Kidney (tissue), 14 donors: ENCODE measurements around the gene GATB. TPM values are rescaled to one million over a fixed set of nuclear protein-coding genes. Genes with fewer than 3 reads are reported as not detected.

Experiments used
- DNase-seq, 5 donors: peaks; one replicate each; pipeline ENCODE4 v3.0.0-alpha.2; 2013 to 2020
- FAIRE-seq: peaks from 2 replicates; lab custom pipeline; 2012; peaks lifted over from hg19 to GRCh38; lab: Jason Lieb, UNC
- H3K27ac ChIP-seq, 2 donors: one replicate each; pipeline ENCODE4 v1.7.0; 2013; ENCODE audit warnings: low read depth in 2 of 2, low read length in 2 of 2, inconsistent platforms in 1 of 2
- H3K27me3 ChIP-seq: one replicate; pipeline ENCODE4 v1.7.1; 2013; ENCODE audit warnings: low read length, inconsistent platforms; ENCODE audit not compliant: control insufficient read depth, insufficient read depth
- H3K36me3 ChIP-seq, 3 donors: one replicate each; pipeline versions ENCODE4 v1.7.0 to v1.7.1; 2013; ENCODE audit warnings: low read length in 3 of 3, control low read depth in 1 of 3, inconsistent platforms in 1 of 3; ENCODE audit not compliant: insufficient read depth in 3 of 3, control insufficient read depth in 2 of 3
- H3K4me1 ChIP-seq, 3 donors: one replicate each; pipeline versions ENCODE4 v1.7.0 to v1.7.1; 2013; ENCODE audit warnings: low read length in 3 of 3, inconsistent platforms in 1 of 3, low read depth in 1 of 3; ENCODE audit not compliant: control insufficient read depth in 2 of 3, insufficient read depth in 2 of 3
- H3K4me3 ChIP-seq, 3 donors: one replicate each; pipeline versions ENCODE4 v1.7.0 to v1.8.1; 2013; ENCODE audit warnings: low read length in 3 of 3, control low read depth in 1 of 3, inconsistent platforms in 1 of 3
- H3K9ac ChIP-seq, 3 donors: one replicate each; pipeline versions ENCODE4 v1.7.0 to v1.7.1; 2013; ENCODE audit warnings: low read length in 3 of 3, control low read depth in 1 of 3, inconsistent platforms in 1 of 3
- H3K9me3 ChIP-seq, 3 donors: one replicate each; pipeline versions ENCODE4 v1.7.0 to v1.7.1; 2013; ENCODE audit warnings: low read length in 3 of 3, control low read depth in 1 of 3, inconsistent platforms in 1 of 3; ENCODE audit not compliant: control insufficient read depth in 2 of 3, insufficient read depth in 1 of 3
- CTCF ChIP-seq: IDR thresholded peaks from 3 replicates; pipeline ENCODE4 v1.5.1; 2012; ENCODE audit warnings: mild to moderate bottlenecking, moderate library complexity, borderline replicate concordance; ENCODE audit not compliant: insufficient read depth; ENCODE audit errors: extremely low read depth
- intact Hi-C: fragments of 100-400 bp; cut with DNase I; formaldehyde crosslinking; loops from one replicate; pipeline ENCODE4 v1.11.1; 2022
- polyA plus RNA-seq: library from polyadenylated mRNA; stranded (reverse); fragments of 350-450 nt; fragmentation: Illumina TruSeq; extraction: RNeasy Lipid Tissue Mini Kit (QIAGEN cat#74804); gene quantifications from one replicate; pipeline ENCODE4 v1.2.3, GENCODE V29; 2014; ENCODE audit warnings: low read depth, low replicate concordance; ENCODE audit not compliant: insufficient read depth
- total RNA-seq: library from RNA; stranded (reverse); fragmentation: NEBNext Ultra II Directional; extraction: Animal tissue kit (Norgen Biotek cat#: 25700); gene quantifications from one replicate; pipeline ENCODE4 v1.2.1, GENCODE V29; 2021
- donor health status: control.
- donor health status: control.
- donor health status: control.
- donor health status: control.
- donor health status: control.
- donor health status: DM: yes; HTN: yes; CAD: no.
- donor health status: Normal renal cell carcinoma (clear cell type).

The GATB gene
- total and polyA plus RNA-seq, 2 donors from 2014 or later = 17.0 to 50.9 TPM

GRCh38 chr4:151677193-151677592 is 83.6 kb downstream of the GATB start:
- peaks cover 0 to 3% (median 0%) of the 10 kb centered on the region in 3 donors for H3K4me1 ChIP-seq
- no peak overlapping the region for H3K9ac ChIP-seq
- H3K36me3 ChIP-seq = peaks cover 0 to 7% (median 2%) of the 10 kb centered on the region in 3 donors
- H3K4me3 ChIP-seq = no peak overlapping the region
- no peak overlapping the region for H3K27ac ChIP-seq
- H3K27me3 ChIP-seq = no peaks in the 10 kb centered on the region
- DNase-seq (no peak), FAIRE-seq (no peak)
- no peak for TF ChIP-seq CTCF
- intact Hi-C loops = no loop called here
- no peaks in the 10 kb centered on the region for H3K9me3 ChIP-seq

- Histone ChIP-seq H3K4me3 (no peak overlapping the region), H3K9me3 (no peaks in the 10 kb centered on the region), H3K27ac (no peak overlapping the region), H3K4me1 (peaks cover 0 to 3% (median 0%) of the 10 kb centered on the region in 3 donors), H3K36me3 (peaks cover 0 to 2% (median 0%) of the 10 kb centered on the region in 3 donors), H3K9ac (no peak overlapping the region), H3K27me3 (no peaks in the 10 kb centered on the region)
- no peak for TF ChIP-seq CTCF
- DNase-seq = no peak
- intact Hi-C loops = no loop called here
- FAIRE-seq = no peak
Observed at GRCh38 chr4:151676301-151676700, 84.5 kb downstream of the GATB start.

- no peak for TF ChIP-seq CTCF
- no peak for DNase-seq
- H3K4me1 ChIP-seq = peaks cover 0 to 3% (median 0%) of the 10 kb centered on the region in 3 donors
- no peaks in the 10 kb centered on the region for H3K27me3 ChIP-seq
- FAIRE-seq = no peak
- H3K9ac ChIP-seq = no peak overlapping the region
- no peak overlapping the region for H3K27ac ChIP-seq
- H3K36me3 ChIP-seq = peaks cover 0 to 2% (median 2%) of the 10 kb centered on the region in 3 donors
- intact Hi-C loops = no loop called here
- no peak overlapping the region for H3K4me3 ChIP-seq
- no peaks in the 10 kb centered on the region for H3K9me3 ChIP-seq
Observed at GRCh38 chr4:151675411-151675971, 85.3 kb downstream of the GATB start.
